ENCODE measurements around the gene TEPSIN.

The TEPSIN gene

DNA sequence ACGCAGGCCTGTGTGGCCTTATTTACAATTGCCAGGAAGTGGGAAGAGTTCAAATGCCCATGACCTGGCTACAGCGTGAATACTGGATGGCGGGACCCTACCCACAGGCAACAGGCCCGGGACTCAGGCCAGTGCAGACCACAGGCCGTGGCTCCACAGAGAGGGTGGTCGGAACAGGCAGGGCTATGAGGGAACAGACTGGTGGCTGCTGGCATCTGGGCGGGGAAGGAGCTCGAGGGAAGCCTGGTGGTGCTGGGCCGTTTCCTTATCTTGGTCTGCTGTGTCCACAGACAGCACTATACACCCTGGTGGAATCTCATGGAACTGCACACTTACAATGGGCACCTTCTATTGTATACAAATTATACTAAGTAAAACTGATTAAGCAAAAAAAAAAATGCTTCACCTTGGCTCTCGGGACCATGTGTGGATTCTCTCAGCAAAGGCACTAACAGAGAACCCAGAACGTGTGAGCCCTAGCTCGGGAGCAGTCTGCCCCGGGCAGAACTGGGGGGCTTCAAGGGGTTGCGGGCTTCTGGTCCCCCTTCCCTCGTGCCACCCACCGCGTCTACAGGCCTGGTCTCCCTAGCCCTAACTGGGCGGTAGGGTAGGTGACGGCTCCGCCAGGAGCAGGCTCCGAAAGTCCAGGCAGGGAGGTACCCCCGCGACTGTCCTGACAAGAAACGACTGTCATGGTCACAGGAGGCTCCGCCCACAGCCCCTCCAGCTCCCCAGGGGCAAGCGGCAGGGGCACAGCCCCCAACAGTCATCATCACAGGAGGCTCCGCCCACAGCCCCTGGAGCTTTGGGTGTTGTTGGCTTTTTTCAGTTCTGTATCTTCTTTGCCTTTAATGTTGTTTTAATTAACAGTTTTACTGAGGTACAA lies 37.9 kb downstream of the TEPSIN start:
- Histone ChIP-seq H3K9ac (ENCODE audit: low read length) (no peak overlapping the region), H3K79me2 (ENCODE audit: low read length) (no peaks in the 10 kb centered on the region), H3F3A (ENCODE audit: insufficient read depth, low read length) (no peaks in the 10 kb centered on the region), H2AFZ (ENCODE audit: low read length) (no peak overlapping the region), H4K20me1 (ENCODE audit: insufficient read depth, low read length) (no peaks in the 10 kb centered on the region), H3K9me2 (replicated peaks; ENCODE audit: insufficient read depth, low read length) (no peaks in the 10 kb centered on the region), H3K4me1 (ENCODE audit: low read length) (no peaks in the 10 kb centered on the region), H3K4me3 (ENCODE audit: low read length) (no peak overlapping the region), H3K4me2 (ENCODE audit: low read depth, low read length) (no peak overlapping the region), H3K27ac (ENCODE audit: low read length) (no peak overlapping the region), H3K9me3 (replicated peaks; ENCODE audit: insufficient read depth, low read length) (no peaks in the 10 kb centered on the region), H3K27me3 (replicated peaks; ENCODE audit: insufficient read depth, low read length) (no peaks in the 10 kb centered on the region), H3K36me3 (replicated peaks; ENCODE audit: insufficient read depth, low read length) (no peaks in the 10 kb centered on the region)
- TF ChIP-seq, protein P1, sequence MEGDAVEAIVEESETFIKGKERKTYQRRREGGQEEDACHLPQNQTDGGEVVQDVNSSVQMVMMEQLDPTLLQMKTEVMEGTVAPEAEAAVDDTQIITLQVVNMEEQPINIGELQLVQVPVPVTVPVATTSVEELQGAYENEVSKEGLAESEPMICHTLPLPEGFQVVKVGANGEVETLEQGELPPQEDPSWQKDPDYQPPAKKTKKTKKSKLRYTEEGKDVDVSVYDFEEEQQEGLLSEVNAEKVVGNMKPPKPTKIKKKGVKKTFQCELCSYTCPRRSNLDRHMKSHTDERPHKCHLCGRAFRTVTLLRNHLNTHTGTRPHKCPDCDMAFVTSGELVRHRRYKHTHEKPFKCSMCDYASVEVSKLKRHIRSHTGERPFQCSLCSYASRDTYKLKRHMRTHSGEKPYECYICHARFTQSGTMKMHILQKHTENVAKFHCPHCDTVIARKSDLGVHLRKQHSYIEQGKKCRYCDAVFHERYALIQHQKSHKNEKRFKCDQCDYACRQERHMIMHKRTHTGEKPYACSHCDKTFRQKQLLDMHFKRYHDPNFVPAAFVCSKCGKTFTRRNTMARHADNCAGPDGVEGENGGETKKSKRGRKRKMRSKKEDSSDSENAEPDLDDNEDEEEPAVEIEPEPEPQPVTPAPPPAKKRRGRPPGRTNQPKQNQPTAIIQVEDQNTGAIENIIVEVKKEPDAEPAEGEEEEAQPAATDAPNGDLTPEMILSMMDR (IDR thresholded peaks at IDR 0.05; ENCODE audit: low read length): peak; percentile 42
- TF ChIP-seq EZH2 (optimal IDR thresholded peaks at IDR 0.05; ENCODE audit: low read depth, low read length): no peak
- DNase-seq: peak; percentile 31

- Histone ChIP-seq H3K9me2 (replicated peaks; ENCODE audit: insufficient read depth, low read length) (no peaks in the 10 kb centered on the region), H4K20me1 (ENCODE audit: insufficient read depth, low read length) (no peaks in the 10 kb centered on the region), H3K4me1 (ENCODE audit: low read length) (no peaks in the 10 kb centered on the region), H3F3A (ENCODE audit: insufficient read depth, low read length) (no peaks in the 10 kb centered on the region), H3K4me2 (ENCODE audit: low read depth, low read length) (no peak overlapping the region), H2AFZ (ENCODE audit: low read length) (no peak overlapping the region), H3K4me3 (ENCODE audit: low read length) (no peak overlapping the region), H3K27ac (ENCODE audit: low read length) (no peak overlapping the region), H3K27me3 (replicated peaks; ENCODE audit: insufficient read depth, low read length) (no peaks in the 10 kb centered on the region), H3K9ac (ENCODE audit: low read length) (no peak overlapping the region), H3K36me3 (replicated peaks; ENCODE audit: insufficient read depth, low read length) (no peaks in the 10 kb centered on the region), H3K9me3 (replicated peaks; ENCODE audit: insufficient read depth, low read length) (no peaks in the 10 kb centered on the region), H3K79me2 (ENCODE audit: low read length) (no peaks in the 10 kb centered on the region)
- no peak for DNase-seq
- TF ChIP-seq EZH2 (optimal IDR thresholded peaks at IDR 0.05; ENCODE audit: low read depth, low read length) (no peak), EZH2phosphoT487 (IDR thresholded peaks at IDR 0.05; ENCODE audit: low read length) (no peak)
- TF ChIP-seq, protein P1 (IDR thresholded peaks at IDR 0.05; ENCODE audit: low read length): no peak
Observed at GRCh38 chr17:81200201-81200600, 38.7 kb downstream of the TEPSIN start.

- Histone ChIP-seq H2AFZ (ENCODE audit: low read length) (no peak overlapping the region), H3K36me3 (replicated peaks; ENCODE audit: insufficient read depth, low read length) (no peaks in the 10 kb centered on the region), H3K9me3 (replicated peaks; ENCODE audit: insufficient read depth, low read length) (no peaks in the 10 kb centered on the region), H3K27me3 (replicated peaks; ENCODE audit: insufficient read depth, low read length) (no peaks in the 10 kb centered on the region), H3K4me3 (ENCODE audit: low read length) (no peak overlapping the region), H3K4me1 (ENCODE audit: low read length) (no peaks in the 10 kb centered on the region), H3K79me2 (ENCODE audit: low read length) (no peaks in the 10 kb centered on the region), H3K9me2 (replicated peaks; ENCODE audit: insufficient read depth, low read length) (no peaks in the 10 kb centered on the region), H4K20me1 (ENCODE audit: insufficient read depth, low read length) (no peaks in the 10 kb centered on the region), H3K4me2 (ENCODE audit: low read depth, low read length) (no peak overlapping the region), H3F3A (ENCODE audit: insufficient read depth, low read length) (no peaks in the 10 kb centered on the region), H3K9ac (ENCODE audit: low read length) (no peak overlapping the region), H3K27ac (ENCODE audit: low read length) (no peak overlapping the region)
- no peak for DNase-seq
- TF ChIP-seq, protein P1 (IDR thresholded peaks at IDR 0.05; ENCODE audit: low read length): no peak
- TF ChIP-seq EZH2phosphoT487 (IDR thresholded peaks at IDR 0.05; ENCODE audit: low read length): no peak
- TF ChIP-seq EZH2 (optimal IDR thresholded peaks at IDR 0.05; ENCODE audit: low read depth, low read length): no peak
Observed at GRCh38 chr17:81199482-81199830, 39.4 kb downstream of the TEPSIN start.
